ENCODE measurements around the gene MKLN1.

DNA sequence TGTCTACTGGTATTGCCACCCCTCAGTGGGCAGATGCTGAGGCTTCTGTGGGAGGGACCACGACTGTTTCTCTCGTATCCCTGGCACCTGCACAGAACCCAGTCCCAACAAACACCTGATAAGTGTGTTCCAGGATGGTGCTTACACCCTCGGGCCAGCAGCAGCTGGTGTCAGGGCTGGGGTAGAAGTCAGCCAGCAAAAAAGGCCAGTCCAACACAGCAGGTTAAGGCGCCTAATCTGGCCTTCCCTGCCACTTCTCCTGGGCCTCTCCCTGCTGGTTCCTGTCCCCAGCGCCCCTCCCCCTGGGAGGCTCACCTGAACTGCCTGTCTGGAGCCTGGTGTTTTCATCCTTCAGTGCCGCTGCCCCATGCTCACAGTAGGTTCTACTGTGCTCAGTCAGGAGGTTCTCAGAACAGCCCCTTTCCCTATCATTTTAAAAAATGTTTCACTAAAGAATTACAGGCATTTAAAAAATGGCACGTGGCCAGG is 208.7 kb downstream of the MKLN1 start:
- no peak for TF ChIP-seq CTCF (CRISPR knock-in tag; IDR thresholded peaks at IDR 0.05)
- no peak for TF ChIP-seq ZBTB43 (CRISPR knock-in tag; conservative IDR thresholded peaks at IDR 0.05)
- TF ChIP-seq POLR2AphosphoS5 (IDR thresholded peaks at IDR 0.05; ENCODE audit: low read depth, low read length): no peak
- no peak for TF ChIP-seq RAD21 (CRISPR knock-in tag; IDR thresholded peaks at IDR 0.05)
- no peak for TF ChIP-seq NR2C2 (CRISPR knock-in tag; IDR thresholded peaks at IDR 0.05; ENCODE audit: borderline replicate concordance)
- no peak for TF ChIP-seq ZNF83 (CRISPR knock-in tag; IDR thresholded peaks at IDR 0.05; ENCODE audit: borderline replicate concordance)
- TF ChIP-seq ZSCAN9 (CRISPR knock-in tag; IDR thresholded peaks at IDR 0.05; ENCODE audit: borderline replicate concordance): no peak
- no peak for TF ChIP-seq CEBPB (IDR thresholded peaks at IDR 0.05; ENCODE audit: borderline replicate concordance, low read depth, low read length)
- TF ChIP-seq ZBTB7A (CRISPR knock-in tag; IDR thresholded peaks at IDR 0.05): no peak

All from HepG2 (cell line).